Pancreas (tissue), 10 donors: ENCODE measurements around the gene SFTPB. TPM values are rescaled to one million over a fixed set of nuclear protein-coding genes. Genes with fewer than 3 reads are reported as not detected.

ENCODE experiments used
- ATAC-seq, 4 donors: fragments of 200-7000 bp; cut with Tn5 transposase; one replicate each; pipeline versions ENCODE4 v1.8.0 to v1.9.1; 2020; ENCODE audit warnings: mild to moderate bottlenecking in 4 of 4, moderate library complexity in 4 of 4
- DNase-seq, 6 donors: peaks; one replicate each; pipeline ENCODE4 v3.0.0-alpha.2; 2020
- FAIRE-seq: peaks from 2 replicates; lab custom pipeline; 2012; peaks lifted over from hg19 to GRCh38; lab: Jason Lieb, UNC
- H3K27ac ChIP-seq, 4 donors: fragments of 200-600 bp; sonication (generic); 1 replicate in 3 of 4; 2 replicates in 1 of 4; pipeline versions ENCODE4 v1.5.0 to v1.8.0; 2020
- H3K27me3 ChIP-seq, 4 donors: fragments of 200-600 bp; one replicate each; pipeline ENCODE4 v1.8.0; 2021
- H3K36me3 ChIP-seq, 3 donors: fragments of 200-600 bp; sonication (generic) in 1 of 3; one replicate each; pipeline versions ENCODE4 v1.5.0 to v1.8.0; 2020 to 2021
- H3K4me1 ChIP-seq, 3 donors: fragments of 200-600 bp; one replicate each; pipeline ENCODE4 v1.8.0; 2021
- H3K4me3 ChIP-seq, 4 donors: fragments of 200-600 bp; sonication (generic) in 2 of 4; one replicate each; pipeline versions ENCODE4 v1.5.0 to v1.8.0; 2020 to 2021
- H3K9me3 ChIP-seq, 4 donors: fragments of 200-600 bp; one replicate each; pipeline ENCODE4 v1.8.0; 2021
- WGBS, 2 donors: extraction: QIAGEN DNeasy Blood & Tissue Kit; methylation state at CpG; one replicate each; pipeline ENCODE4 v1.1.7; 2013; 5-methylcytosine and 5-hydroxymethylcytosine counted together
- intact Hi-C, 3 donors: fragments of 100-400 bp; cut with DNase I; formaldehyde crosslinking; loops; one replicate each; pipeline versions ENCODE4 v1.11.1 to v1.14.2; 2022
- polyA plus RNA-seq, 2 donors: library from polyadenylated mRNA; stranded (reverse); fragments of 200-250 nt; gene quantifications; one replicate each; pipeline ENCODE4 v1.2.3, GENCODE V29; 2013
- total RNA-seq, 6 donors: library from RNA; stranded (reverse); fragmentation: NEBNext Ultra II Directional in 4 of 6; extraction: Animal tissue kit (Norgen Biotek cat#: 25700) in 4 of 6; gene quantifications; one replicate each; pipeline versions ENCODE4 v1.2.1 to v1.2.4, GENCODE V29; 2021 to 2023
- TF ChIP-seq, protein P1 (sequence below), 4 donors: fragments of 200-600 bp; sonication (generic) in 3 of 4; IDR thresholded peaks; one replicate each; pipeline versions ENCODE4 v1.5.0 to v1.8.0; 2021; ENCODE audit warnings: antibody characterized with exemption in 4 of 4
- donor health status: healthy with polysubstance abuse.
- donor health status: DM: no; HTN: no; CAD: no; lungs with moderate emphysema.
- donor health status: DM: no; HTN: no; CAD: no.
- donor health status: control.
- donor health status: control.
- donor health status: Bipolar disorder and iron deficiency.
- donor health status: DM: yes; HTN: yes; CAD: no.
- donor health status: DM: no; HTN: no; CAD: no.
- donor health status: DM: no; HTN: no; CAD: no.
- donor health status: DM: yes; HTN: yes; CAD: no.

Gene SFTPB
- total and polyA plus RNA-seq, 8 donors, result 0.14 to 21.6 (median 2.0) TPM; not detected in 4

GRCh38 chr2:85644909-85645308 is 23.1 kb downstream of the SFTPB start:
- H3K9me3 ChIP-seq, result no peaks in the 10 kb centered on the region
- DNase-seq (peak in 1 of 6 donors; percentile 24), ATAC-seq (no peak), FAIRE-seq (no peak)
- peaks cover 0 to 94% (median 64%) of the 10 kb centered on the region in 3 donors for H3K36me3 ChIP-seq
- H3K27me3 ChIP-seq, result no peaks in the 10 kb centered on the region
- intact Hi-C loops, result no loop called here
- TF ChIP-seq, protein P1, sequence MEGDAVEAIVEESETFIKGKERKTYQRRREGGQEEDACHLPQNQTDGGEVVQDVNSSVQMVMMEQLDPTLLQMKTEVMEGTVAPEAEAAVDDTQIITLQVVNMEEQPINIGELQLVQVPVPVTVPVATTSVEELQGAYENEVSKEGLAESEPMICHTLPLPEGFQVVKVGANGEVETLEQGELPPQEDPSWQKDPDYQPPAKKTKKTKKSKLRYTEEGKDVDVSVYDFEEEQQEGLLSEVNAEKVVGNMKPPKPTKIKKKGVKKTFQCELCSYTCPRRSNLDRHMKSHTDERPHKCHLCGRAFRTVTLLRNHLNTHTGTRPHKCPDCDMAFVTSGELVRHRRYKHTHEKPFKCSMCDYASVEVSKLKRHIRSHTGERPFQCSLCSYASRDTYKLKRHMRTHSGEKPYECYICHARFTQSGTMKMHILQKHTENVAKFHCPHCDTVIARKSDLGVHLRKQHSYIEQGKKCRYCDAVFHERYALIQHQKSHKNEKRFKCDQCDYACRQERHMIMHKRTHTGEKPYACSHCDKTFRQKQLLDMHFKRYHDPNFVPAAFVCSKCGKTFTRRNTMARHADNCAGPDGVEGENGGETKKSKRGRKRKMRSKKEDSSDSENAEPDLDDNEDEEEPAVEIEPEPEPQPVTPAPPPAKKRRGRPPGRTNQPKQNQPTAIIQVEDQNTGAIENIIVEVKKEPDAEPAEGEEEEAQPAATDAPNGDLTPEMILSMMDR (IDR thresholded peaks at IDR 0.05), result no peak
- no peak overlapping the region for H3K4me3 ChIP-seq
- 95% methylated on average over 8 of the region's 8 CpGs for WGBS, 2 donors
- H3K27ac ChIP-seq, result no peak overlapping the region
- no peaks in the 10 kb centered on the region for H3K4me1 ChIP-seq

- FAIRE-seq, result no peak
- WGBS, 2 donors, result 85 to 90% methylated on average over 3 of the region's 3 CpGs
- no peak for DNase-seq
- TF ChIP-seq, protein P1 (IDR thresholded peaks at IDR 0.05), result no peak
- intact Hi-C loops, result no loop called here
- no peaks in the 10 kb centered on the region for H3K9me3 ChIP-seq
- no peaks in the 10 kb centered on the region for H3K27me3 ChIP-seq
- H3K4me1 ChIP-seq, result no peaks in the 10 kb centered on the region
- peaks cover 0 to 91% (median 53%) of the 10 kb centered on the region in 3 donors for H3K36me3 ChIP-seq
- H3K4me3 ChIP-seq, result no peak overlapping the region
- no peak overlapping the region for H3K27ac ChIP-seq
- ATAC-seq, result no peak
These were observed 25.3 kb downstream of the SFTPB start for GRCh38 chr2:85642725-85643124.

DNA sequence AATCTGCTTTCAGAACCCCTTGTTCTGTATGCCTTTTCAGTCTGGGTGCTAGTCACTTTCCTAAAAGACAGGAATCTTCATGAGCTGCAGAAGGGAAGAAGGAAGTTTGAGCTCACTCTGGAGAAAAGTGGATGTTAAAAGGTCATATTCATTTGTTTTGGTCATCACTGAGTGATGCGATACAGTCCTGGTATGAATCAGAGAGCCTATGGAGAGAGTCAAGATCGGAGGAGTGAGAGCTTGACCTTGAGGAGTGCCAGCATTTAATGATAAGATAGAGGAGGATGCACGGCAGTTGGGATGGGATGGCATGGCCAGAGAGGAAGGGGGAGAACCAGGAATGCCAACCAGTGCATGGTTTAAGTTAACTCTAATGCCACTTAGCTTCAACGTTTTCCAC is 32.4 kb downstream of the SFTPB start:
- ATAC-seq (no peak), DNase-seq (no peak), FAIRE-seq (no peak)
- no peaks in the 10 kb centered on the region for H3K9me3 ChIP-seq
- no peaks in the 10 kb centered on the region for H3K27me3 ChIP-seq
- no peak overlapping the region for H3K4me3 ChIP-seq
- H3K27ac ChIP-seq, result no peak overlapping the region
- intact Hi-C loops, result no loop called here
- TF ChIP-seq, protein P1 (IDR thresholded peaks at IDR 0.05), result no peak
- H3K36me3 ChIP-seq, result peaks cover 0 to 80% (median 15%) of the 10 kb centered on the region in 3 donors
- H3K4me1 ChIP-seq, result no peaks in the 10 kb centered on the region
- 38 to 41% methylated on average over 4 of the region's 4 CpGs for WGBS, 2 donors

GRCh38 chr2:85635011-85635410 is 33.0 kb downstream of the SFTPB start:
- Histone ChIP-seq H3K27me3 (no peaks in the 10 kb centered on the region), H3K4me1 (no peaks in the 10 kb centered on the region), H3K4me3 (no peak overlapping the region), H3K27ac (no peak overlapping the region), H3K36me3 (peaks cover 0 to 77% (median 10%) of the 10 kb centered on the region in 3 donors), H3K9me3 (no peaks in the 10 kb centered on the region)
- WGBS, 2 donors, result 88 to 90% methylated on average over 8 of the region's 8 CpGs
- TF ChIP-seq, protein P1 (IDR thresholded peaks at IDR 0.05), result no peak
- ATAC-seq (no peak), FAIRE-seq (no peak), DNase-seq (peak in 1 of 6 donors; percentile 11)
- intact Hi-C loops, result no loop called here

DNA sequence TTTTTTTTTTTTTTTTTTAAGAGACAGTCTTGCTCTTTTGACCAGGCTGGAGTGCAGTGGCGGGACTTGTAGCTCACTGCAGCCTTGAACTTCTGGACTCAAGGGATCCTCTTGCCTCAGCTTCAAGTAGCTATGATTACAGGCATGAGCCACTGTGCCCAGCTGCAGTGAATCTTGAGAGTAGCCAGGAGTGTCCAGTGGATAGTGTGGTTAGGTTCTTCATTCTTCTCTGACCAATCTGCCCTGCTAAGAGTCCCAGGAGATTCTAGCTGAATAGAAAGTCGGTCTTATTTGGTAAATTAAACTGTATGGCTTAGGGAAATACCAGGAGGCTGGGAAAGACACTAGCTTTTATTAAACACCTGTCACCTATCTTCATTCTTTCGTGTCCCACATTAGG is 36.7 kb downstream of the SFTPB start:
- TF ChIP-seq, protein P1 (IDR thresholded peaks at IDR 0.05), result no peak
- ATAC-seq (no peak), FAIRE-seq (no peak), DNase-seq (no peak)
- intact Hi-C loops, result no loop called here
- Histone ChIP-seq H3K27ac (no peak overlapping the region), H3K4me1 (no peaks in the 10 kb centered on the region), H3K4me3 (no peak overlapping the region), H3K9me3 (no peaks in the 10 kb centered on the region), H3K27me3 (no peaks in the 10 kb centered on the region), H3K36me3 (peaks cover 0 to 84% (median 4%) of the 10 kb centered on the region in 3 donors)
- 84 to 94% methylated on average over 3 of the region's 3 CpGs for WGBS, 2 donors
